HG03457 (cell line): ENCODE measurements around the gene PPM1H.
"Not testable (repeated sequence)": the region's sequence is repeated elsewhere in the genome, so short reads cannot be mapped to it uniquely, and the experiment has no call there.

Experiments
- ATAC-seq: cut with Tn5 transposase; IDR thresholded peaks from one replicate; pipeline ENCODE4 v1.9.1; 2021; ENCODE audit warnings: moderate number of reproducible peaks; ENCODE audit not compliant: unreplicated experiment

The PPM1H gene

GRCh38 chr12:62911286-62911685, 23.7 kb downstream of the PPM1H start:
- ATAC-seq, result no peak

- ATAC-seq, result no peak
Observed at GRCh38 chr12:62910549-62911169, 24.3 kb downstream of the PPM1H start.

- no peak for ATAC-seq
Observed at GRCh38 chr12:62909340-62909739, 25.6 kb downstream of the PPM1H start.

- ATAC-seq, result no peak
Observed at GRCh38 chr12:62908674-62909073, 26.3 kb downstream of the PPM1H start.

GRCh38 chr12:62907561-62907960, 27.4 kb downstream of the PPM1H start:
- ATAC-seq, result no peak

GRCh38 chr12:62907078-62907477, 27.9 kb downstream of the PPM1H start:
- no peak for ATAC-seq

- no peak for ATAC-seq
Observed at GRCh38 chr12:62903151-62903550, 31.8 kb downstream of the PPM1H start.

GRCh38 chr12:62900686-62901272, 34.2 kb downstream of the PPM1H start:
- ATAC-seq, result no peak

GRCh38 chr12:62899568-62900390, 35.2 kb downstream of the PPM1H start:
- ATAC-seq, result no peak

- no peak for ATAC-seq
Observed at GRCh38 chr12:62898526-62898925, 36.4 kb downstream of the PPM1H start.

GRCh38 chr12:62895351-62895877, 39.5 kb downstream of the PPM1H start:
- no peak for ATAC-seq

- no peak for ATAC-seq
Observed at GRCh38 chr12:62893276-62893675, 41.7 kb downstream of the PPM1H start.

- ATAC-seq, result no peak
Observed at GRCh38 chr12:62891805-62892549, 43.0 kb downstream of the PPM1H start.

GRCh38 chr12:62888454-62889110, 46.4 kb downstream of the PPM1H start:
- no peak for ATAC-seq

- no peak for ATAC-seq
Observed at GRCh38 chr12:62886796-62887195, 48.2 kb downstream of the PPM1H start.

- ATAC-seq, result no peak
Observed at GRCh38 chr12:62885242-62885641, 49.7 kb downstream of the PPM1H start.

GRCh38 chr12:62884832-62885231, 50.1 kb downstream of the PPM1H start:
- not testable (repeated sequence) for ATAC-seq

GRCh38 chr12:62882696-62883095, 52.3 kb downstream of the PPM1H start:
- ATAC-seq, result no peak

- ATAC-seq, result no peak
Observed at GRCh38 chr12:62882140-62882539, 52.8 kb downstream of the PPM1H start.

GRCh38 chr12:62879691-62880090, 55.3 kb downstream of the PPM1H start:
- no peak for ATAC-seq

GRCh38 chr12:62879228-62879627, 55.7 kb downstream of the PPM1H start:
- not testable (repeated sequence) for ATAC-seq
